T-helper 22 cell (primary cell): ENCODE data around the gene CCT6B.

ENCODE experiments used
- DNase-seq: peaks from one replicate; pipeline ENCODE4 v3.0.0-alpha.2; 2020; ENCODE audit warnings: low read depth

The CCT6B gene

GRCh38 chr17:34883106-34884000, 77.9 kb downstream of the CCT6B start:
- no peak for DNase-seq

- no peak for DNase-seq
Measured at GRCh38 chr17:34879146-34879545, 82.1 kb downstream of the CCT6B start.
